ENCODE measurements around the gene KCNK7.
A peak's percentile ranks its signal among the peaks of the same experiment; 100 is the strongest.

KCNK7 gene

GRCh38 chr11:65554057-65554818 is 41.4 kb downstream of the KCNK7 start:
- no peak for DNase-seq

- DNase-seq: peak; percentile 27 to 48
Observed at GRCh38 chr11:65553301-65554001, 42.1 kb downstream of the KCNK7 start.

GRCh38 chr11:65552388-65552951 is 43.1 kb downstream of the KCNK7 start:
- no peak for DNase-seq

- peak; percentile 40 to 52 for DNase-seq
Observed at GRCh38 chr11:65551572-65552387, 43.8 kb downstream of the KCNK7 start.

- DNase-seq: no peak
Observed at GRCh38 chr11:65549096-65549495, 46.5 kb downstream of the KCNK7 start.

- no peak for DNase-seq
Observed at GRCh38 chr11:65548395-65548794, 47.2 kb downstream of the KCNK7 start.

- no peak for DNase-seq
Observed at GRCh38 chr11:65547446-65548125, 48.0 kb downstream of the KCNK7 start.

GRCh38 chr11:65546217-65546958 is 49.2 kb downstream of the KCNK7 start:
- DNase-seq: peak; percentile 78 to 93

GRCh38 chr11:65545853-65546216 is 49.8 kb downstream of the KCNK7 start:
- DNase-seq: no peak
